Panc1 (cell line): ENCODE data around the gene ANKRD18B. TPM values are rescaled to one million over a fixed set of nuclear protein-coding genes. Genes with fewer than 3 reads are reported as not detected.
"Not testable (repeated sequence)": the region's sequence is repeated elsewhere in the genome, so short reads cannot be mapped to it uniquely, and the experiment has no call there.

Experiments
- ATAC-seq: fragments of 200-7000 bp; cut with Tn5 transposase; 2 replicates; pipeline ENCODE4 v1.9.1; 2020; ENCODE audit warnings: mild to moderate bottlenecking, moderate library complexity
- Bru-seq: library from RNA; stranded (reverse); fragments of 400-500 nt; gene quantifications from one replicate; lab custom pipeline; 2021; lab: Mats Ljungman, UMichigan
- BruChase-seq, 2 experiments: library from RNA; stranded (reverse); fragments of 400-500 nt; gene quantifications; one replicate each; lab custom pipeline; 2021; lab: Mats Ljungman, UMichigan
- BruUV-seq: library from RNA; stranded (reverse); fragments of 400-500 nt; replicated peaks from 2 replicates; lab custom pipeline; 2021; lab: Mats Ljungman, UMichigan
- CTCF ChIA-PET: fragments of 300-600 bp; sonication (Branson Sonifier 250); formaldehyde crosslinking; loops from one replicate; lab custom pipeline; 2022; ENCODE audit warnings: antibody characterized with exemption; lab: Charles Lee
- POLR2A ChIA-PET: fragments of 300-600 bp; sonication (Branson Sonifier 250); formaldehyde crosslinking; loops from one replicate; lab custom pipeline; 2022; ENCODE audit warnings: antibody characterized with exemption; lab: Charles Lee
- DNase-seq: peaks from one replicate; pipeline ENCODE4 v3.0.0-alpha.2; 2010; ENCODE audit warnings: low read depth, low spot score
- H3K27ac ChIP-seq: 2 replicates; pipeline ENCODE4 v1.5.1; 2011; ENCODE audit warnings: mild to moderate bottlenecking, low read length, inconsistent platforms
- H3K27me3 ChIP-seq: fragments of 200-500 bp; sonication (Bioruptor generic); 2 replicates; pipeline ENCODE4 v1.6.0; 2014; ENCODE audit warnings: low read length, inconsistent platforms; ENCODE audit not compliant: control insufficient read depth, insufficient read depth
- H3K36me3 ChIP-seq: fragments of 200-500 bp; sonication (Bioruptor generic); 2 replicates; pipeline ENCODE4 v1.5.1; 2014; ENCODE audit warnings: inconsistent platforms, mild to moderate bottlenecking, low read length, moderate library complexity; ENCODE audit not compliant: control insufficient read depth, insufficient read depth
- H3K4me1 ChIP-seq: 2 replicates; pipeline ENCODE4 v1.5.1; 2011; ENCODE audit warnings: inconsistent platforms, mild to moderate bottlenecking, low read length, moderate library complexity; ENCODE audit not compliant: control insufficient read depth, insufficient read depth
- H3K4me3 ChIP-seq, 2 experiments: 2 replicates each; pipeline ENCODE4 v1.5.1; 2011 to 2012; ENCODE audit warnings: low read depth in 2 of 2, low read length in 2 of 2, mild to moderate bottlenecking in 2 of 2, inconsistent platforms in 1 of 2, moderate library complexity in 1 of 2
- H3K9me3 ChIP-seq: fragments of 200-500 bp; sonication (Bioruptor generic); 2 replicates; pipeline ENCODE4 v1.5.1; 2014; ENCODE audit warnings: low read depth, mild to moderate bottlenecking, inconsistent platforms, low read length, moderate library complexity; ENCODE audit not compliant: control insufficient read depth, insufficient read depth
- POLR2AphosphoS5 ChIP-seq: IDR thresholded peaks from 2 replicates; pipeline ENCODE4 v1.6.1; 2012; ENCODE audit warnings: mild to moderate bottlenecking, low read depth, low read length, moderate library complexity
- SIN3A ChIP-seq: IDR thresholded peaks from 2 replicates; pipeline ENCODE4 v1.6.1; 2012; ENCODE audit warnings: low read depth, mild to moderate bottlenecking, low read length, moderate library complexity, borderline replicate concordance; ENCODE audit not compliant: insufficient read depth
- TCF7L2 ChIP-seq: IDR thresholded peaks from 2 replicates; pipeline ENCODE4 v1.6.1; 2011; ENCODE audit warnings: mild to moderate bottlenecking, low read depth, low read length, inconsistent platforms
- in situ Hi-C: cut with HindIII; loops from 2 replicates; pipeline ENCODE4 v1.10.0; 2016; ENCODE audit warnings: low sequenced_read_pairs, low pct_unique_long_range_greater_than_20kb
- intact Hi-C: fragments of 100-400 bp; cut with micrococcal nuclease; formaldehyde crosslinking; loops from one replicate; pipeline ENCODE4 v1.10.0; 2022; ENCODE audit not compliant: unreplicated experiment
- long read RNA-seq: library from polyadenylated mRNA; unstranded; transcript quantifications from one replicate; pipeline ENCODE4 v2.0.0, GENCODE V29; 2021; ENCODE audit not compliant: unreplicated experiment
- polyA plus RNA-seq: library from polyadenylated mRNA; unstranded; fragments of >200 nt; gene quantifications from one replicate; pipeline ENCODE4 v1.2.1, GENCODE V29; 2012; ENCODE audit warnings: missing spikeins; ENCODE audit not compliant: insufficient read length
- total RNA-seq: library from RNA; stranded (reverse); gene quantifications from one replicate; pipeline ENCODE4 v1.2.1, GENCODE V29; 2021; ENCODE audit not compliant: unreplicated experiment
- TF ChIP-seq, protein P1 (sequence below): fragments of 450-650 bp; IDR thresholded peaks from 2 replicates; pipeline ENCODE4 v1.5.1; 2017; ENCODE audit warnings: mild to moderate bottlenecking
- TF ChIP-seq, protein P2 (sequence below), 2 experiments: IDR thresholded peaks; 2 replicates each; pipeline ENCODE4 v1.6.1; 2011 to 2012; ENCODE audit warnings: low read depth in 2 of 2, control low read depth in 1 of 2, low read length in 1 of 2, mild to moderate bottlenecking in 1 of 2, moderate library complexity in 1 of 2; ENCODE audit not compliant: insufficient read depth in 1 of 2

ANKRD18B gene
- total RNA-seq, result 7.3 TPM
- 1.2 TPM for polyA plus RNA-seq
- percentile 41 among the genes with signal in this experiment for Bru-seq, nascent RNA
- percentile 44 among the genes with signal in this experiment for BruChase-seq, experiment 1, labeled RNA remaining after a 2-hour chase
- percentile 48 among the genes with signal in this experiment for BruChase-seq, experiment 2, labeled RNA remaining after a 6-hour chase
- long read RNA-seq, partial matches to known transcripts, result 3 of 4 reads
- long read RNA-seq, other reads (novel, unspliced or antisense), result 1 of 4 reads

DNA sequence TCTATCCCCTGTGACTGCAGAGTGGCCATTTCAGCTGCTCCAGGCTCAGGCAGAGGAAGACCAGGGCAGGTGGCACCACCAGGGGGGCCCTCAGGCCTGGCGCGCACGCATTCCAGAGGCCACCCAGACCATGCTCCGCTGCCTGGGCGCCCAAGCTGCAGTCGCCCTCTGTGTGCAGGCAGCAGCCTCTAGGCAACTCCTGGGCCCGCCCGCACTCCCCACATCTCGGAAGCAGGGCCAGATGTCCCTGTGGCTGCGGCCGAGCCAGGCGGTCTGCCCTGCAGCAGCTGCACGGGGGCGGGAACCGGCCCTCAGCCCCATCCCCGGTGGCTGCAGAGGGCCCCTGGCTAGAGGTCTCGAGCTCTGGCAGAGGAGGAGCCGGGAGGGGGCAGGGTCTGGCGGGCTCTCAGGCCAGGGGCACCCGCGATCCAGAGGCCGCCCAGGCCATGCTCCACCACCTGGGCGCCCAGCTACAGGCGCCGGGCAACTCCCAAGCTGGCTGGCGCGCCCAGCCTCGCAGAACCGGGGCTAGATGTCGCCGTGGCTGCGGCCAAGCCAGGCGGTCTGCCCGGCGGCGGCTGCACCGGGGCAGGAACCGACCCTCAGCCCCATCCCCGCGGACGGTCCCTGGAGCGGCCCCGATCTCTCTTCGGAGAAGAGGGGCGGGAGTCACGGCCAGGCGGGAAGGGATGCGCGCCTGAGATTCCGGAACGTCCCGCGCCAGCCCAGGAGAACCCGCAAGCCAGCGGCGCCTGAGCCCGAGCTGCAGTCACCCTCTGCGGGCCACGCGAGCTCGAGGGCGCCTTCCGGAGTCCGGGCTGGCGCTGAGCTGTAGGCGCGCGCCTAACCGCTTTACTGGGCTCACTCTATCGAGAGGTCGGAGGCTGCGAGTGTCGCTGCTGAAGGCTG lies at the start of gene ANKRD18B:
ANKRD18B (plus strand) TSS at position 855 of the 909 bp plus-strand sequence. CDS start 239 bp downstream, outside the sequence.
- H3K36me3 ChIP-seq, H3K9me3 ChIP-seq, DNase-seq, in situ Hi-C loops, H3K27me3 ChIP-seq, H3K4me1 ChIP-seq, BruUV-seq: not testable (repeated sequence)
- TF ChIP-seq, protein P1, sequence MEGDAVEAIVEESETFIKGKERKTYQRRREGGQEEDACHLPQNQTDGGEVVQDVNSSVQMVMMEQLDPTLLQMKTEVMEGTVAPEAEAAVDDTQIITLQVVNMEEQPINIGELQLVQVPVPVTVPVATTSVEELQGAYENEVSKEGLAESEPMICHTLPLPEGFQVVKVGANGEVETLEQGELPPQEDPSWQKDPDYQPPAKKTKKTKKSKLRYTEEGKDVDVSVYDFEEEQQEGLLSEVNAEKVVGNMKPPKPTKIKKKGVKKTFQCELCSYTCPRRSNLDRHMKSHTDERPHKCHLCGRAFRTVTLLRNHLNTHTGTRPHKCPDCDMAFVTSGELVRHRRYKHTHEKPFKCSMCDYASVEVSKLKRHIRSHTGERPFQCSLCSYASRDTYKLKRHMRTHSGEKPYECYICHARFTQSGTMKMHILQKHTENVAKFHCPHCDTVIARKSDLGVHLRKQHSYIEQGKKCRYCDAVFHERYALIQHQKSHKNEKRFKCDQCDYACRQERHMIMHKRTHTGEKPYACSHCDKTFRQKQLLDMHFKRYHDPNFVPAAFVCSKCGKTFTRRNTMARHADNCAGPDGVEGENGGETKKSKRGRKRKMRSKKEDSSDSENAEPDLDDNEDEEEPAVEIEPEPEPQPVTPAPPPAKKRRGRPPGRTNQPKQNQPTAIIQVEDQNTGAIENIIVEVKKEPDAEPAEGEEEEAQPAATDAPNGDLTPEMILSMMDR, result peak; percentile 77
- Histone ChIP-seq H3K27ac (peak within 1 kb of the TSS; percentile 23; the same call in 1 of the 2 replicates), H3K4me3 (peak within 1 kb of the TSS; percentile 46 to 53)
- ChIA-PET POLR2A (interaction anchor here (0.6 kb wide), 1 partner anchor 133 kb away, joined by 3 read pairs; no protein-coding TSS in a partner anchor), CTCF (interaction anchor here (0.6 to 3.0 kb wide), 5 partner anchors 100 to 616 kb away, joined by 3 to 12 read pairs (median 5); no protein-coding TSS in a partner anchor)
- intact Hi-C loops, result loop anchor here (5.0 kb wide), 1 partner anchor 199 kb away; no protein-coding TSS in a partner anchor
- ATAC-seq, result peak; percentile 96

DNA sequence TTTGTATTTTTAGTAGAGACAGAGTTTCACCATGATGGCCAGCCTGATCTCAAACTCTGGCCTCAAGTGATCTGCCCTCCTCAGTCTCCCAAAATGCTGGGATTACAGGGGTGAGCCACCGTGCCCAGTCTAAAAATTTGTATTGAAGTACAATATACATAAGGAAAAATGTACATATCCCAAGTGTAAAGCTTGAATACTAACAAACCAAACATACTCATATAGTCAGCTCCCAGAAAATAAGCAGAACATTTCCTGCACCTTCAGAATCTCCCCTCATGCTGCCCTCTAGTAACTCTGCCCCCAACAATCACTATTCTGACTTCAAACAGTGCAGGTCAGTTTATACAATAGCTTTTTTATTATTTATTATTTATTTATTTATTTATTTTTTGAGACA lies 48.7 kb upstream of the ANKRD18B start:
- DNase-seq, result no peak
- in situ Hi-C loops (no loop called here), intact Hi-C loops (no loop called here)
- Histone ChIP-seq H3K27me3 (no peaks in the 10 kb centered on the region), H3K27ac (no peak overlapping the region), H3K4me1 (peaks cover 6% of the 10 kb centered on the region), H3K36me3 (no peaks in the 10 kb centered on the region; the same call in none of the 2 replicates), H3K9me3 (no peaks in the 10 kb centered on the region), H3K4me3 (no peak overlapping the region)
- no peak for ATAC-seq
- ChIA-PET POLR2A (no interaction called here), CTCF (no interaction called here)
- no TSS peak for BruUV-seq
- TF ChIP-seq POLR2AphosphoS5 (no peak), TCF7L2 (no peak), SIN3A (no peak)
- TF ChIP-seq, protein P2, sequence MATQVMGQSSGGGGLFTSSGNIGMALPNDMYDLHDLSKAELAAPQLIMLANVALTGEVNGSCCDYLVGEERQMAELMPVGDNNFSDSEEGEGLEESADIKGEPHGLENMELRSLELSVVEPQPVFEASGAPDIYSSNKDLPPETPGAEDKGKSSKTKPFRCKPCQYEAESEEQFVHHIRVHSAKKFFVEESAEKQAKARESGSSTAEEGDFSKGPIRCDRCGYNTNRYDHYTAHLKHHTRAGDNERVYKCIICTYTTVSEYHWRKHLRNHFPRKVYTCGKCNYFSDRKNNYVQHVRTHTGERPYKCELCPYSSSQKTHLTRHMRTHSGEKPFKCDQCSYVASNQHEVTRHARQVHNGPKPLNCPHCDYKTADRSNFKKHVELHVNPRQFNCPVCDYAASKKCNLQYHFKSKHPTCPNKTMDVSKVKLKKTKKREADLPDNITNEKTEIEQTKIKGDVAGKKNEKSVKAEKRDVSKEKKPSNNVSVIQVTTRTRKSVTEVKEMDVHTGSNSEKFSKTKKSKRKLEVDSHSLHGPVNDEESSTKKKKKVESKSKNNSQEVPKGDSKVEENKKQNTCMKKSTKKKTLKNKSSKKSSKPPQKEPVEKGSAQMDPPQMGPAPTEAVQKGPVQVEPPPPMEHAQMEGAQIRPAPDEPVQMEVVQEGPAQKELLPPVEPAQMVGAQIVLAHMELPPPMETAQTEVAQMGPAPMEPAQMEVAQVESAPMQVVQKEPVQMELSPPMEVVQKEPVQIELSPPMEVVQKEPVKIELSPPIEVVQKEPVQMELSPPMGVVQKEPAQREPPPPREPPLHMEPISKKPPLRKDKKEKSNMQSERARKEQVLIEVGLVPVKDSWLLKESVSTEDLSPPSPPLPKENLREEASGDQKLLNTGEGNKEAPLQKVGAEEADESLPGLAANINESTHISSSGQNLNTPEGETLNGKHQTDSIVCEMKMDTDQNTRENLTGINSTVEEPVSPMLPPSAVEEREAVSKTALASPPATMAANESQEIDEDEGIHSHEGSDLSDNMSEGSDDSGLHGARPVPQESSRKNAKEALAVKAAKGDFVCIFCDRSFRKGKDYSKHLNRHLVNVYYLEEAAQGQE (IDR thresholded peaks at IDR 0.05; ENCODE audit: insufficient read depth in 1 of 2, low read depth in 2 of 2, low read length in 1 of 2), result no peak
- TF ChIP-seq, protein P1, result no peak
